ENCODE measurements around the gene ZBTB44.

DNA sequence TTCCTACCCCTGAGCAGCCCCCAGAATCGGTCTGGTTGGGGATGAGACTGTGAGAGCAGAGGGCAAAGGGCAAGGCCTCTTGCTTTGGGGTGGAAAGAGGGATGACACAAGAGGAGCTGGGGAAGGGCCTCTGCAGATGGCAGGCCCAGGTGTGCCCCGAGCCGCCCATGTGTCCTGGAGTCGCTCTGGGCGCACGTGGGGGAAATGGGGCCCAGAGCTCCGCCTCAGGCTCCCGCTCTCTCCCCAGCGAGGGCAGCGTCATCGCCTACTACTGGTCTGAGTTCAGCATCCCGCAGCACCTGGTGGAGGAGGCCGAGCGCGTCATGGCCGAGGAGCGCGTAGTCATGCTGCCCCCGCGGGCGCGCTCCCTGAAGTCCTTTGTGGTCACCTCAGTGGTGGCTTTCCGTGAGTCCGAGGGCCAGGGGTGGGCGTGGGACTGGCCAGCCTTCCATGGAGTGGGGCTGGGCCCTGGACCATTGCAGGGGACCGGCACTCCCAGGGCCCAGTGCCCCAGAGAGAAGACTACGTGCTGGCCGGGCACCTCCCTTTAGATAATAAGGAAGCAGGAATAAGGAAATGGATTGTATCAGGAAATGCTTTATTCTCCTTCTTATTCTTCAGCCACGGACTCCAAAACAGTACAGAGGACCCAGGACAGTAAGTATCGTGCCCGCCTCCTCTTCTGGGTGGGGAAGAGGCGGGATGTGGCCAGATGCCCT, 125.1 kb downstream of the ZBTB44 start:
- TF ChIP-seq GATA2 (IDR thresholded peaks at IDR 0.05; ENCODE audit: low read depth, low read length) (no peak), GATA3 (IDR thresholded peaks at IDR 0.05; ENCODE audit: low read depth, low read length) (no peak)
